ENCODE measurements around the gene PANK4. TPM values are rescaled to one million over a fixed set of nuclear protein-coding genes. Genes with fewer than 3 reads are reported as not detected.

The PANK4 gene
- total and polyA plus RNA-seq, 9 donors = 19.7 to 30.2 (median 22.5) TPM

DNA sequence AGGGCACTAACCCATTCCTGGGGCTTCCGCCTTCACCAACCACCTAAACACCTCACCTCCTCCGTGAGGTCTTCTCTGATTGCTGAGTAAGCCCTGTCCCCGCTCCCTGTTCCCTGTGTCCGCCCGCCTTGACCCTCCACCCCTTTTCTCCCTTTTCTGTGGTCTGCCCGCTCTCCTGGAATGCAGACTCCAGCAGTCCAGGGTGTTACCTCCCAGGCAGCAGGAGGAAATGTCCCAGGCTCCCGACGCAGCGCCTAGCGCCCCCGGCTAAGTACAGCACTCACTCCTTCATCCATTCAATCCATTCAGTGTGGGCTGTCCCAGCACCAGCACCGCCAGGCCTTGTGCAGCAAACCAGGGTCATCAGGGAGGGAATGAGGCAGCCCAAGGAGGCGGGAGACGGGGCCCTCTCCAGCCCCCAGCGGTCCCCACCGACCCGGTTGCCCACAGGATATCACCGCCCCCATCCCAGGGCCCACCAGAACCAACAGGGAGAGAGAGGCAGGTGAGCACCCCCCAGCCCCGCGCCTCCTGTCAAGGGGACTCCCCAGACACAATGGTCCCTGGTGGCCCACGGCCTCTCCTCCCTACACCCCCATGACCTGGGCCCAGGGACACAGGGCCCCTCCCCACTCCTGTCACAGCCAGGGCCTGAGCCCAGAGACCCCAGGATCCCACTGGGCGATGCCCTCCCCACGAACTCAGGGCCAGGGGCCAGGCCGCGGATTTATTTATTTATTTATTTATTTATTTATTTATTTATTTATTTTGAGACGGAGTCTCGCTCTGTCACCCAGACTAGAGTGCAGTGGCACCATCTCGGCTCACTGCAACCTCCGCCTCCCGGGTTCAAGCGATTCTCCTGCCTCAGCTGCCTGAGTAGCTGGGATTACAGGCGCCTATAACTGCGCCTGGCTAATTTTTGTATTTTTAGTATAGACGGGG is 40.0 kb upstream of the PANK4 start:
- no peak for DNase-seq
- H3K9me3 ChIP-seq (replicated peaks; ENCODE audit: control insufficient read depth, low read depth, low read length) = no peaks in the 10 kb centered on the region

DNA sequence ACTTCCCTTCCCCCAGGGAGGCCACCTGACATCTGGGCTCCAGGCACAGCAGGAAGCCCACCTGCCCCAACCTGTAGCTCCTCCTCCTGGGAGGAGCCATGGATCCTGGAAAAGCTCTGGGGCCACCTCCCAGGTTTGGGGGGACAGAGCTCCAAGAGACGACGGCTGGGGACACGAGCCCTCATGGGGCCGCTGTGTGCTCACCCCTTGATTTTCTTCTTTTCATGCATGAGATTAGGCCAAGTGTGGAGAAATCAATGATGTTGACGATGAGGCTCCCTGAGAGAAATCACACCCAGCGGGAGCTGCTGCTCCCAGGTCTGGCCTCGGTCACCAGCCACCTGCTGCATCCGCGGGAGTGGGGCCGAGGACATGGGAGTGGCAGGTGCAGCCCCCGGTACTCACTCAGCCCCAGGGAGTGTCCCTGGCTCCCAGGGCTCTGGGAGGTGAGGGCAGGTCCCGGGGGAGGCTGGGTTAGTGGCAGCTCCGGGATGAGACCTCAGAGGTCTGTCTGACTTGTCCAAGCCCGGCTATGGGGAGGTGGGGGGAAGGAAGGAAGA is 38.5 kb upstream of the PANK4 start:
- H3K36me3 ChIP-seq (ENCODE audit: control insufficient read depth, insufficient read depth, low read length) = peaks cover 5% of the 10 kb centered on the region
- no peak for DNase-seq
- no peak overlapping the region for H3K27ac ChIP-seq (ENCODE audit: low read length)
- WGBS (ENCODE audit: insufficient coverage) = 55% methylated on average over 14 of the region's 14 CpGs
- peaks cover 2% of the 10 kb centered on the region for H3K27me3 ChIP-seq (ENCODE audit: control insufficient read depth, insufficient read depth, low read length)
- no peaks in the 10 kb centered on the region for H3K9me3 ChIP-seq (replicated peaks; ENCODE audit: control insufficient read depth, low read depth, low read length)
- no peak overlapping the region for H3K4me3 ChIP-seq (ENCODE audit: low read length)
- H3K4me1 ChIP-seq (ENCODE audit: control insufficient read depth, insufficient read depth, low read length) = peaks cover 3% of the 10 kb centered on the region

More for the DNA sequence above, 40.0 kb upstream of the PANK4 start:
- Histone ChIP-seq H3K4me3 (ENCODE audit: low read length) (no peak overlapping the region), H3K4me1 (ENCODE audit: control insufficient read depth, insufficient read depth, low read length) (no peaks in the 10 kb centered on the region), H3K36me3 (ENCODE audit: control insufficient read depth, insufficient read depth, low read length) (peaks cover 5% of the 10 kb centered on the region), H3K27ac (ENCODE audit: low read length) (no peak overlapping the region), H3K27me3 (ENCODE audit: control insufficient read depth, insufficient read depth, low read length) (peaks cover 2% of the 10 kb centered on the region)
- WGBS (ENCODE audit: insufficient coverage) = 77% methylated on average over 22 of the region's 34 CpGs

DNA sequence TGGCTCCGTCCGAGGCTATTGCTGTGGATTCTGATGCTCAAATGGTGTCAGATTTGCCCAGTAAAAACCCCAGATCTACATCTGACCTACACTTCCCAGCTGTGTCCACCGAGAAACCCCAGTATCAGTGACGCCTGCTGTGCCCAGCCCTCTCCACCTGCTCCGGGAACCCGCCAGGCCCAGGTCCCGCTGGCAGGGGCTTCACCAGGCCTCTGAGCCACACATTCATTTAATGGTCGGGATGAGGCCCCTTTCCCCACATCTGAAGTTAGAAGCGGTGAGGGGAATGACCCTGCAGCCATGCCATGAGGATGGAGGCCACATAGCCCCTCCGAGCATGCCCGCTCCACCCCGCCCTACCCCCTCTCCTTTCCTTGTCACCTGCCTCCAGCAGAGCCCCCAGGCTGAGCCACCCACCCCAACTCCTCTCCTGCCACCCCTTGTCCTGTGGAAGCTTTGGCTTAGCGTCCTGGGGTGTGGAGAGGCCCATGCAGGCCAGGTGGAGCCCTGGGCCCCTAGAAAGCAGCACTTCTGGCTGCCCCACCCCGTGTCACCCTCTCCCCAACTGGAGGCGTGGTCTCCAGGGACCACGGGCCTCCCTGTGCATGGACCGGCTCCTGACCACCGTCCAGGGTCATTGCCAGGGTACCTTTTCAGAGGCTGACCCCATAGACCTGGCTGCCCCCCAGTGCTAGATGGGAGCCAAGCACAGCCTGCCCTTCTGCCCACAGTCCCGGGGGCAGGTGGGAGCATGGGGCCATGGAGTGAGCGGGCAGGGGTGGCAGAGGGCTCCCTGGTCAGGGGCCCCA is 37.8 kb upstream of the PANK4 start:
- Histone ChIP-seq H3K27me3 (ENCODE audit: control insufficient read depth, insufficient read depth, low read length) (peaks cover 2% of the 10 kb centered on the region), H3K36me3 (ENCODE audit: control insufficient read depth, insufficient read depth, low read length) (peaks cover 5% of the 10 kb centered on the region), H3K4me3 (ENCODE audit: low read length) (no peak overlapping the region), H3K27ac (ENCODE audit: low read length) (no peak overlapping the region), H3K4me1 (ENCODE audit: control insufficient read depth, insufficient read depth, low read length) (peaks cover 3% of the 10 kb centered on the region), H3K9me3 (replicated peaks; ENCODE audit: control insufficient read depth, low read depth, low read length) (no peaks in the 10 kb centered on the region)
- DNase-seq = no peak
- 69% methylated on average over 16 of the region's 20 CpGs for WGBS (ENCODE audit: insufficient coverage)

DNA sequence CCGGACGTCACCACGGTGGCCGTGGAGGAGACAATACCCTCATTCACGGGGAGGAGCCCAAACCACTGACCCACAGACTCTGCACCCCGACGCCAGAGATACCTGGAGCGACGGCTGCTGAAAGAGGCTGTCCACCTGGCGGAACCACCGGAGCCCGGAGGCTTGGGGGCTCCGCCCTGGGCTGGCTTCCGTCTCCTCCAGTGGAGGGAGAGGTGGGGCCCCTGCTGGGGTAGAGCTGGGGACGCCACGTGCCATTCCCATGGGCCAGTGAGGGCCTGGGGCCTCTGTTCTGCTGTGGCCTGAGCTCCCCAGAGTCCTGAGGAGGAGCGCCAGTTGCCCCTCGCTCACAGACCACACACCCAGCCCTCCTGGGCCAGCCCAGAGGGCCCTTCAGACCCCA is 36.8 kb upstream of the PANK4 start:
- 56% methylated on average over 12 of the region's 18 CpGs for whole genome bisulfite sequencing (ENCODE audit: insufficient coverage)
- peaks cover 2% of the 10 kb centered on the region for H3K27me3 ChIP-seq (ENCODE audit: control insufficient read depth, insufficient read depth, low read length)
- no peak overlapping the region for H3K4me3 ChIP-seq (ENCODE audit: low read length)
- H3K9me3 ChIP-seq (replicated peaks; ENCODE audit: control insufficient read depth, low read depth, low read length) = no peaks in the 10 kb centered on the region
- peaks cover 11% of the 10 kb centered on the region for H3K36me3 ChIP-seq (ENCODE audit: control insufficient read depth, insufficient read depth, low read length)
- DNase-seq = no peak
- peaks cover 3% of the 10 kb centered on the region for H3K4me1 ChIP-seq (ENCODE audit: control insufficient read depth, insufficient read depth, low read length)
- no peak overlapping the region for H3K27ac ChIP-seq (ENCODE audit: low read length)

DNA sequence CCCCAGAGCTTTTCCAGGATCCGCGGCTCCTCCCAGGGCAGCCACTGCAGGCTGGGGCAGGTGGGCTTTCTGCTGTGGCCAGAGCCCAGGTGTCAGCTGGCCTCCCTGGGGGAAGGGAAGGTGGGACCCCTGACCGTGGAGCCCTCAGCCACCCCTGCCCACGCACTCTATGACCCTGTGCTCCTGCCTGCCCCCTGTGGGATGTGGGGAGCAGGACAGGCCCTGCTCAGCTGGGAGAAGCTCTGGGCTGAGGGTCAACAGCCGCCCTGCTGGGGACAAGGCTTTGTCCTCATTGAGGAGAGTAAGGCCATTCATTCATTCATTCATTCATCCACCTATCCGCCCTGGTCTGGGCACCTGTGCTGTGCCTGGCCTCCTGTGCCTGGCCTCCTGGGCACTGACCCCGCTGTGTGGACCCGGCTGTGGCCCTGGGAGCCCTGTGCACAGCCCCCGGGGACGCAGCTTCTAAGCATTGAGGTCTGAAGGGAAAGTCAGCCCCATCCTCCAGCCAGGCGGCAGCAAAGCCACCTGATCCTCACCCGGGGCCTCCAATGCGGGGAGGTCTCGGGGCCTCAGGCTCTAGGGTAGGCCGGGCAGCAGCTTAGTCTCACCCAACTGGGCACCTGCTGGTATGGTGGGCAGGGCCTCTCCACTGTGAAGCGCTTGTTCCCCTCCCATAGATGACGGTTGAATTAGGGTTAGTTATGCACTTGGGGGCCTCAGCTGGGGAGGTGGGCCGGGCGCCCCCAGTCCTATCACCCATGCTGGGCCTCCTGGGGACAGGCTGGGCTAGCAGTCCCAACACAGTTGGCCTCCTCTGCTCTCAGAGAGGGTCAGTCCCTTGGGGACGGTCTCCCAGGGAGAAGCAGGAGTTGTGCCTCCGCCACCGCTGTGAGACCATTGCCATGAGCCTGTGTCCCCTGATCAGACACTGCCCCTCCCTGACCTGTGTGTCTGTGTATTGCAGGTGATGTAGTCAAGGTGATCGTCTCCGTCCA is 35.8 kb upstream of the PANK4 start:
- H3K4me3 ChIP-seq (ENCODE audit: low read length) = no peak overlapping the region
- DNase-seq = no peak
- peaks cover 2% of the 10 kb centered on the region for H3K27me3 ChIP-seq (ENCODE audit: control insufficient read depth, insufficient read depth, low read length)
- H3K9me3 ChIP-seq (replicated peaks; ENCODE audit: control insufficient read depth, low read depth, low read length) = no peaks in the 10 kb centered on the region
- WGBS (ENCODE audit: insufficient coverage) = 84% methylated on average over 17 of the region's 24 CpGs
- peaks cover 3% of the 10 kb centered on the region for H3K4me1 ChIP-seq (ENCODE audit: control insufficient read depth, insufficient read depth, low read length)
- H3K36me3 ChIP-seq (ENCODE audit: control insufficient read depth, insufficient read depth, low read length) = peaks cover 11% of the 10 kb centered on the region
- H3K27ac ChIP-seq (ENCODE audit: low read length) = no peak overlapping the region

DNA sequence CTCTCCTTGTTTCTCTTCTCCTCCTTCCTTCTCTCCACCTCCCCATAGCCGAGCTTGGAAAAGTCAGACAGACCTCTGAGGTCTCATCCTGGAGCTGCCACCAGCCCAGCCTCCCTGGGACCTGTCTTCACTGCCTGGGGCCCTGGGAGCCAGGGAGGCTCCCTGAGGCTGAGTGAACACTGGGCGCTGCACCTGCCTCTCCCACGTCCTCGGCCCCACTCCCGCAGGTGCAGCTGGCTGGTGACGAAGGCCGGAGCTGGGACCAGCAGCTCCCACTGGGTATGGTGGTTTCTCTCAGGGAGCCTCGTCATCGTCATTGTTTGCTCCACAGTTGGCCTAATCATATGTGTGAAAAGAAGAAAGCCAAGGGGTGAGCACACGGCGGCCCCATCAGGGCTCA is 35.0 kb upstream of the PANK4 start:
- Histone ChIP-seq H3K9me3 (replicated peaks; ENCODE audit: control insufficient read depth, low read depth, low read length) (no peaks in the 10 kb centered on the region), H3K36me3 (ENCODE audit: control insufficient read depth, insufficient read depth, low read length) (peaks cover 11% of the 10 kb centered on the region), H3K27me3 (ENCODE audit: control insufficient read depth, insufficient read depth, low read length) (peaks cover 2% of the 10 kb centered on the region), H3K4me3 (ENCODE audit: low read length) (no peak overlapping the region), H3K4me1 (ENCODE audit: control insufficient read depth, insufficient read depth, low read length) (peaks cover 8% of the 10 kb centered on the region), H3K27ac (ENCODE audit: low read length) (no peak overlapping the region)
- no peak for DNase-seq
- 83% methylated on average over 6 of the region's 11 CpGs for WGBS (ENCODE audit: insufficient coverage)

DNA sequence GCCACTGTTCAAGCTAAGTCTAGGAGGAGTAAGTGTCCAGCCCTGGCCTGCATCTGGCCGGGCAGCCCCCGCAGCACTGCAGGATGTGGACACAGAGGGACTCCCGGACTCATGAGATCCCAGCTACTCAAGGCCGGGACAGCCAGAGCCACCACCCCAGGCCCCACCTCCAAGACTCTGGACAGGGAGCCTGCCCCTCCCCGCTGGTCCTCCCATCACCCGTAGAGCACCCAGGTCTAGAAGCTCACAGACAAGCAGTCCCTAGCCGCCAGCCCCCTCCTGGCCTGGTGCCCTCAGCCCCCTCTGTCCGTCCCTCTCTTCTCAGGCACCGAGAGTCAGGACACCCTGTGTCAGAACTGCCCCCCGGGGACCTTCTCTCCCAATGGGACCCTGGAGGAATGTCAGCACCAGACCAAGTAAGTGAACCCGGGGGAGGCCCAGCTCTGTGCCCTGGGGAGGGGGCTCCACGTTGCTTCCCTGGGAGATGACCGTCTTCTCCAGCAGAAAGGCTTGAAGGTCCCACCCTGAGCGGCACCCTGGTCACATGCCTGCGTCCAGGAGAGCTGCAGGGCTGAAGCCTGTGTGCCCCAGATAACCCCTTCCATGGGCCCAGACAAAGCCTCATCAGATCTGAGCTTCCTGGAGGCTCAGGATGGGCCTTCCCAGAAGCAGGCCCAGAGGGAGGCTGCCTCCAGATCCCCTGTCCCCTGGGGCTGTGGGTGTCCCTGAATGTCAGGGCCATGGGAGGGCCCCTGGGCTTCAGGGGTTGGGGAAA is 34.1 kb upstream of the PANK4 start:
- Histone ChIP-seq H3K4me3 (ENCODE audit: low read length) (no peak overlapping the region), H3K36me3 (ENCODE audit: control insufficient read depth, insufficient read depth, low read length) (peaks cover 11% of the 10 kb centered on the region), H3K27me3 (ENCODE audit: control insufficient read depth, insufficient read depth, low read length) (peaks cover 1% of the 10 kb centered on the region), H3K4me1 (ENCODE audit: control insufficient read depth, insufficient read depth, low read length) (peaks cover 15% of the 10 kb centered on the region), H3K9me3 (replicated peaks; ENCODE audit: control insufficient read depth, low read depth, low read length) (no peaks in the 10 kb centered on the region), H3K27ac (ENCODE audit: low read length) (no peak overlapping the region)
- 83% methylated on average over 13 of the region's 15 CpGs for WGBS (ENCODE audit: insufficient coverage)
- DNase-seq = no peak

DNA sequence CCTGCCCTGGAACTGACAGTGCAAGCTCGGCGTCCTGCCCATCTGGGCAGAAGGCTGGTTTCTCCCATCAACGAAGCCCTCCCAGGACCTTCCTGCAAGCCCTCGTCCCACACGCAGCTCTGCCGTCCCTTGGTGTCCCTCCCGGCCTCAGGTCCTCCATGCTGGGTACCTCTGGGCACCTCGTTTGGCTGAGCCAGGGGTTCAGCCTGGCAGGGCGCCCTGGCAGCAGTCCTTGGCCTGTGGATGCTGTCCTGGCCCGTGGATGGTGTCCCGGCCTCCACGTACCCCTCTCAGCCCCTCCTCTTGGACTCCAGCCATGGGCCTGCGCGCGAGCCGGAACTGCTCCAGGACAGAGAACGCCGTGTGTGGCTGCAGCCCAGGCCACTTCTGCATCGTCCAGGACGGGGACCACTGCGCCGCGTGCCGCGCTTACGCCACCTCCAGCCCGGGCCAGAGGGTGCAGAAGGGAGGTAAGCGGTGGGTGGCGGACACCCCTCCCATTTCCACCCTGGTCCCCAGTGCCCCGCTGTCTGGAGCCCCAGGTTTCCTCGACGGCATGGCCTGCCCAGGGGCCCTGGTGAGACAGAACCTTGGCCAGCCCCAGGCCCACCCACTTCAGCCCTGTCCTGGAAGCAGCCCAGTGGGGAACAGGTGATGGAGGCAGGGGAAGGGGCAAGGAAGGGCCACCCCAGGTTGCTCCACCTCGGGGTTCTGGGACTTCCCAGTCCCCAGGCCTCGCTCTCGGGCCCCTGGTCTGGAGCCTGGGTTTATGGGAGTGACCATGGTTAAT is 33.3 kb upstream of the PANK4 start:
- Histone ChIP-seq H3K27me3 (ENCODE audit: control insufficient read depth, insufficient read depth, low read length) (no peaks in the 10 kb centered on the region), H3K27ac (ENCODE audit: low read length) (no peak overlapping the region), H3K9me3 (replicated peaks; ENCODE audit: control insufficient read depth, low read depth, low read length) (no peaks in the 10 kb centered on the region), H3K4me1 (ENCODE audit: control insufficient read depth, insufficient read depth, low read length) (peaks cover 22% of the 10 kb centered on the region), H3K4me3 (ENCODE audit: low read length) (no peak overlapping the region), H3K36me3 (ENCODE audit: control insufficient read depth, insufficient read depth, low read length) (peaks cover 11% of the 10 kb centered on the region)
- WGBS (ENCODE audit: insufficient coverage) = 65% methylated on average over 26 of the region's 35 CpGs
- no peak for DNase-seq
